Measurements from ENCODE around the gene THSD7B.

The THSD7B gene

GRCh38 chr2:137193401-137193800 lies 428.1 kb downstream of the THSD7B start:
- no peak for DNase-seq (ENCODE audit: low read depth in 2 of 2)

GRCh38 chr2:137194111-137194510 lies 428.8 kb downstream of the THSD7B start:
- DNase-seq (ENCODE audit: low read depth in 2 of 2), result no peak

- DNase-seq (ENCODE audit: low read depth in 2 of 2), result no peak
Observed at GRCh38 chr2:137199751-137200150, 434.4 kb downstream of the THSD7B start.

- DNase-seq (ENCODE audit: low read depth in 2 of 2), result no peak
Observed at GRCh38 chr2:137202318-137202717, 437.0 kb downstream of the THSD7B start.

- DNase-seq (ENCODE audit: low read depth in 2 of 2), result no peak
Observed at GRCh38 chr2:137205324-137205723, 440.0 kb downstream of the THSD7B start.

- no peak for DNase-seq (ENCODE audit: low read depth in 2 of 2)
Observed at GRCh38 chr2:137206069-137206468, 440.7 kb downstream of the THSD7B start.

GRCh38 chr2:137207030-137207429 lies 441.7 kb downstream of the THSD7B start:
- DNase-seq (ENCODE audit: low read depth in 2 of 2), result no peak

- DNase-seq (ENCODE audit: low read depth in 2 of 2), result no peak
Observed at GRCh38 chr2:137208431-137208891, 443.1 kb downstream of the THSD7B start.

- DNase-seq (ENCODE audit: low read depth in 2 of 2), result no peak
Observed at GRCh38 chr2:137210039-137210438, 444.7 kb downstream of the THSD7B start.

- DNase-seq (ENCODE audit: low read depth in 2 of 2), result no peak
Observed at GRCh38 chr2:137211761-137212160, 446.4 kb downstream of the THSD7B start.

GRCh38 chr2:137220438-137220993 lies 455.2 kb downstream of the THSD7B start:
- no peak for DNase-seq (ENCODE audit: low read depth in 2 of 2)

- DNase-seq (ENCODE audit: low read depth in 2 of 2), result no peak
Observed at GRCh38 chr2:137221797-137222492, 456.6 kb downstream of the THSD7B start.

- no peak for DNase-seq (ENCODE audit: low read depth in 2 of 2)
Observed at GRCh38 chr2:137223722-137224121, 458.4 kb downstream of the THSD7B start.

GRCh38 chr2:137228566-137228965 lies 463.2 kb downstream of the THSD7B start:
- no peak for DNase-seq (ENCODE audit: low read depth in 2 of 2)

- DNase-seq (ENCODE audit: low read depth in 2 of 2), result no peak
Observed at GRCh38 chr2:137229834-137230233, 464.5 kb downstream of the THSD7B start.

GRCh38 chr2:137231628-137232027 lies 466.3 kb downstream of the THSD7B start:
- DNase-seq (ENCODE audit: low read depth in 2 of 2), result no peak

- no peak for DNase-seq (ENCODE audit: low read depth in 2 of 2)
Observed at GRCh38 chr2:137232076-137232475, 466.7 kb downstream of the THSD7B start.

GRCh38 chr2:137233091-137233490 lies 467.7 kb downstream of the THSD7B start:
- no peak for DNase-seq (ENCODE audit: low read depth in 2 of 2)

GRCh38 chr2:137237055-137237454 lies 471.7 kb downstream of the THSD7B start:
- no peak for DNase-seq (ENCODE audit: low read depth in 2 of 2)

- no peak for DNase-seq (ENCODE audit: low read depth in 2 of 2)
Observed at GRCh38 chr2:137238065-137238464, 472.7 kb downstream of the THSD7B start.

GRCh38 chr2:137249463-137250130 lies 484.3 kb downstream of the THSD7B start:
- DNase-seq (ENCODE audit: low read depth in 2 of 2), result no peak

- no peak for DNase-seq (ENCODE audit: low read depth in 2 of 2)
Observed at GRCh38 chr2:137250401-137250800, 485.1 kb downstream of the THSD7B start.

GRCh38 chr2:137251045-137251444 lies 485.7 kb downstream of the THSD7B start:
- DNase-seq (ENCODE audit: low read depth in 2 of 2), result no peak

Data from stimulated activated CD4-positive, alpha-beta T cell treated with anti-CD3 and anti-CD28 coated beads, Interleukin-12 subunit alpha, Interleukin-12 subunit beta, amount 100 ng/mL, for 24 hours (primary cell).